ENCODE results near the gene CATSPERE.

CATSPERE gene

GRCh38 chr1:244536316-244536715 lies 75.2 kb downstream of the CATSPERE start:
- H3K4me1 ChIP-seq (ENCODE audit: low read length), result no peaks in the 10 kb centered on the region
- no peaks in the 10 kb centered on the region for H3K9me2 ChIP-seq (replicated peaks; ENCODE audit: insufficient read depth, low read length)
- no peaks in the 10 kb centered on the region for H3K27me3 ChIP-seq (replicated peaks; ENCODE audit: insufficient read depth, low read length)
- no peak overlapping the region for H3K4me2 ChIP-seq (ENCODE audit: low read depth, low read length)
- no peak overlapping the region for H3K27ac ChIP-seq (ENCODE audit: low read length)
- no peak overlapping the region for H2AFZ ChIP-seq (ENCODE audit: low read length)
- no peaks in the 10 kb centered on the region for H3K36me3 ChIP-seq (replicated peaks; ENCODE audit: insufficient read depth, low read length)
- H3K4me3 ChIP-seq (ENCODE audit: low read length), result no peak overlapping the region
- no peaks in the 10 kb centered on the region for H3K79me2 ChIP-seq (ENCODE audit: low read length)
- TF ChIP-seq EZH2 (optimal IDR thresholded peaks at IDR 0.05; ENCODE audit: low read depth, low read length) (no peak), EZH2phosphoT487 (IDR thresholded peaks at IDR 0.05; ENCODE audit: low read length) (no peak), CTCF (IDR thresholded peaks at IDR 0.05; ENCODE audit: low read length) (no peak)
- no peaks in the 10 kb centered on the region for H4K20me1 ChIP-seq (ENCODE audit: insufficient read depth, low read length)
- no peak overlapping the region for H3K9ac ChIP-seq (ENCODE audit: low read length)
- no peaks in the 10 kb centered on the region for H3K9me3 ChIP-seq (replicated peaks; ENCODE audit: insufficient read depth, low read length)
- no peaks in the 10 kb centered on the region for H3F3A ChIP-seq (ENCODE audit: insufficient read depth, low read length)
- DNase-seq, result no peak

GRCh38 chr1:244545511-244545910 lies 84.4 kb downstream of the CATSPERE start:
- H3K4me3 ChIP-seq (ENCODE audit: low read length), result no peak overlapping the region
- no peaks in the 10 kb centered on the region for H3K9me2 ChIP-seq (replicated peaks; ENCODE audit: insufficient read depth, low read length)
- H3K9ac ChIP-seq (ENCODE audit: low read length), result no peak overlapping the region
- H2AFZ ChIP-seq (ENCODE audit: low read length), result no peak overlapping the region
- H3K27me3 ChIP-seq (replicated peaks; ENCODE audit: insufficient read depth, low read length), result no peaks in the 10 kb centered on the region
- no peak for TF ChIP-seq EZH2phosphoT487 (IDR thresholded peaks at IDR 0.05; ENCODE audit: low read length)
- TF ChIP-seq CTCF (IDR thresholded peaks at IDR 0.05; ENCODE audit: low read length), result no peak
- TF ChIP-seq EZH2 (optimal IDR thresholded peaks at IDR 0.05; ENCODE audit: low read depth, low read length), result no peak
- no peaks in the 10 kb centered on the region for H3K36me3 ChIP-seq (replicated peaks; ENCODE audit: insufficient read depth, low read length)
- no peak overlapping the region for H3K4me2 ChIP-seq (ENCODE audit: low read depth, low read length)
- DNase-seq, result no peak
- no peaks in the 10 kb centered on the region for H4K20me1 ChIP-seq (ENCODE audit: insufficient read depth, low read length)
- no peaks in the 10 kb centered on the region for H3F3A ChIP-seq (ENCODE audit: insufficient read depth, low read length)
- H3K9me3 ChIP-seq (replicated peaks; ENCODE audit: insufficient read depth, low read length), result no peaks in the 10 kb centered on the region
- H3K4me1 ChIP-seq (ENCODE audit: low read length), result no peaks in the 10 kb centered on the region
- no peaks in the 10 kb centered on the region for H3K79me2 ChIP-seq (ENCODE audit: low read length)
- H3K27ac ChIP-seq (ENCODE audit: low read length), result no peak overlapping the region

- TF ChIP-seq EZH2phosphoT487 (IDR thresholded peaks at IDR 0.05; ENCODE audit: low read length) (no peak), EZH2 (optimal IDR thresholded peaks at IDR 0.05; ENCODE audit: low read depth, low read length) (no peak), CTCF (IDR thresholded peaks at IDR 0.05; ENCODE audit: low read length) (no peak)
- no peaks in the 10 kb centered on the region for H3K79me2 ChIP-seq (ENCODE audit: low read length)
- no peak for DNase-seq
Measured at GRCh38 chr1:244548558-244549115, 87.6 kb downstream of the CATSPERE start.

More at GRCh38 chr1:244548558-244549115, 87.6 kb downstream of the CATSPERE start:
- Histone ChIP-seq H4K20me1 (ENCODE audit: insufficient read depth, low read length) (no peaks in the 10 kb centered on the region), H3K27ac (ENCODE audit: low read length) (no peak overlapping the region), H2AFZ (ENCODE audit: low read length) (no peak overlapping the region), H3K9me2 (replicated peaks; ENCODE audit: insufficient read depth, low read length) (no peaks in the 10 kb centered on the region), H3K4me3 (ENCODE audit: low read length) (no peak overlapping the region), H3K9me3 (replicated peaks; ENCODE audit: insufficient read depth, low read length) (no peaks in the 10 kb centered on the region), H3K27me3 (replicated peaks; ENCODE audit: insufficient read depth, low read length) (no peaks in the 10 kb centered on the region), H3K4me1 (ENCODE audit: low read length) (no peaks in the 10 kb centered on the region), H3K9ac (ENCODE audit: low read length) (no peak overlapping the region), H3K36me3 (replicated peaks; ENCODE audit: insufficient read depth, low read length) (no peaks in the 10 kb centered on the region), H3F3A (ENCODE audit: insufficient read depth, low read length) (no peaks in the 10 kb centered on the region), H3K4me2 (ENCODE audit: low read depth, low read length) (no peak overlapping the region)

All from MM.1S (cell line).